Heart right ventricle (tissue), 16 donors: ENCODE results near the gene ART5. TPM values are rescaled to one million over a fixed set of nuclear protein-coding genes. Genes with fewer than 3 reads are reported as not detected.

Source experiments
- ATAC-seq, 8 donors: fragments of 200-7000 bp; cut with Tn5 transposase; one replicate each; pipeline ENCODE4 v1.9.1; 2020; ENCODE audit warnings: mild to moderate bottlenecking in 8 of 8, moderate library complexity in 8 of 8, moderate number of reproducible peaks in 1 of 8
- DNase-seq, 2 donors: peaks; one replicate each; pipeline ENCODE4 v3.0.0-alpha.2; 2020
- H3K27ac ChIP-seq, 10 donors: fragments of 200-600 bp; sonication (generic) in 2 of 10; one replicate each; pipeline versions ENCODE4 v1.5.0 to v1.8.0; 2020 to 2022; ENCODE audit warnings: mild to moderate bottlenecking in 3 of 10
- H3K27me3 ChIP-seq, 7 donors: fragments of 200-600 bp; one replicate each; pipeline ENCODE4 v1.8.0; 2021 to 2022; ENCODE audit warnings: mild to moderate bottlenecking in 2 of 7
- H3K36me3 ChIP-seq, 9 donors: fragments of 200-600 bp; sonication (generic) in 1 of 9; one replicate each; pipeline versions ENCODE4 v1.5.0 to v1.8.0; 2020 to 2022; ENCODE audit warnings: mild to moderate bottlenecking in 2 of 9
- H3K4me1 ChIP-seq, 9 donors: fragments of 200-600 bp; sonication (generic) in 1 of 9; one replicate each; pipeline versions ENCODE4 v1.5.0 to v1.8.0; 2020 to 2022; ENCODE audit warnings: mild to moderate bottlenecking in 4 of 9
- H3K4me3 ChIP-seq, 10 donors: fragments of 200-600 bp; sonication (generic) in 2 of 10; one replicate each; pipeline versions ENCODE4 v1.5.0 to v1.8.0; 2020 to 2022; ENCODE audit warnings: mild to moderate bottlenecking in 7 of 10, moderate library complexity in 2 of 10
- H3K9me3 ChIP-seq, 11 donors: fragments of 200-600 bp in 10 of 11; sonication (generic) in 2 of 11; one replicate each; pipeline versions ENCODE4 v1.5.0 to v1.8.0; 2013 to 2022; ENCODE audit warnings: mild to moderate bottlenecking in 2 of 11, control low read depth in 1 of 11, moderate library complexity in 1 of 11
- CTCF ChIP-seq, 9 donors: fragments of 200-600 bp; sonication (generic) in 2 of 9; IDR thresholded peaks; one replicate each; pipeline versions ENCODE4 v1.5.0 to v1.8.0; 2021 to 2022; ENCODE audit warnings: antibody characterized with exemption in 9 of 9, mild to moderate bottlenecking in 5 of 9, moderate library complexity in 1 of 9
- WGBS, 2 donors: extraction: QIAGEN DNeasy Blood & Tissue Kit; methylation state at CpG; one replicate each; pipeline ENCODE4 v1.1.7; 2013; ENCODE audit warnings: inconsistent platforms in 1 of 2; 5-methylcytosine and 5-hydroxymethylcytosine counted together
- intact Hi-C, 10 donors: fragments of 100-400 bp; cut with DNase I; formaldehyde crosslinking; loops; one replicate each; pipeline versions ENCODE4 v1.11.1 to v1.14.2; 2022
- polyA plus RNA-seq, 2 donors: library from polyadenylated mRNA; stranded (reverse); fragments of 200-250 nt; gene quantifications; one replicate each; pipeline ENCODE4 v1.2.3, GENCODE V29; 2013
- total RNA-seq, 10 donors: library from RNA; stranded (reverse); fragmentation: NEBNext Ultra II Directional in 3 of 10; extraction: Animal tissue kit (Norgen Biotek cat#: 25700) in 3 of 10; gene quantifications; one replicate each; pipeline versions ENCODE4 v1.2.1 to v1.2.4, GENCODE V29; 2021 to 2023
- donor health status: Arrhythmogenic right ventricular cardiomyopathy.
- donor health status: ischemic (EF 13 %, LVEDD 7.1; RV severe dilation, severe dysfunction).
- donor health status: healthy with polysubstance abuse.
- donor health status: DM: no; HTN: yes; CAD: no.
- donor health status: DM: no; HTN: no; CAD: no.
- donor health status: ischemic (EF 25% LVEDD 6.9; RV normal size, moderate dysfunction).
- donor health status: ischemic (EF 25% LVEDD 5.7; RV mildly dilated, moderate dysfunction).
- donor health status: healthy.
- donor health status: DM: yes; HTN: yes; CAD: no.
- donor health status: Ischemic cardiomyopathy.
- donor health status: ischemic (EF 35%, LVEDD 5.7; RV mildly dilated, moderate dysfunction).
- donor health status: nonischemic (EF 11% LVEDD 7.7; RV severe dilation, severe dysfunction).
- donor health status: DM: yes; HTN: yes; CAD: no.
- donor health status: PGD.
- donor health status: ischemic (EF 29% LVEDD 5.4; RV normal size, mild dysfunction).
- donor health status: nonischemic (EF 23%, LVEDD 6.1; RV moderate dilation, normal function).

Gene ART5
- total and polyA plus RNA-seq, 12 donors: 0.42 to 6.5 (median 1.5) TPM

GRCh38 chr11:3627291-3627690, 14.5 kb downstream of the ART5 start:
- Histone ChIP-seq H3K27ac (no peak overlapping the region), H3K9me3 (no peaks in the 10 kb centered on the region), H3K36me3 (no peaks in the 10 kb centered on the region), H3K4me1 (peaks cover 0 to 17% (median 4%) of the 10 kb centered on the region in 9 donors), H3K27me3 (no peaks in the 10 kb centered on the region), H3K4me3 (no peak overlapping the region)
- intact Hi-C loops: no loop called here
- DNase-seq (no peak), ATAC-seq (peak in 5 of 8 donors; percentile 12 to 70 (median 27))
- TF ChIP-seq CTCF (IDR thresholded peaks at IDR 0.05): no peak
- 92 to 96% methylated on average over 1 of the region's 1 CpG for WGBS, 2 donors

- Histone ChIP-seq H3K27ac (no peak overlapping the region), H3K27me3 (no peaks in the 10 kb centered on the region), H3K36me3 (no peaks in the 10 kb centered on the region), H3K9me3 (no peaks in the 10 kb centered on the region), H3K4me3 (peak overlapping the region in 3 of 10 donors; percentile 11 to 41 (median 13)), H3K4me1 (peaks cover 0 to 10% (median 0%) of the 10 kb centered on the region in 9 donors)
- ATAC-seq (peak in 6 of 8 donors; percentile 25 to 51 (median 46)), DNase-seq (peak; percentile 55 to 57)
- WGBS, 2 donors: 81 to 86% methylated on average over 23 of the region's 23 CpGs
- no peak for TF ChIP-seq CTCF (IDR thresholded peaks at IDR 0.05)
- intact Hi-C loops: no loop called here
These were observed 15.4 kb downstream of the ART5 start for GRCh38 chr11:3626250-3626960.

GRCh38 chr11:3623767-3624458, 17.9 kb downstream of the ART5 start:
- Histone ChIP-seq H3K9me3 (no peaks in the 10 kb centered on the region), H3K27ac (no peak overlapping the region), H3K27me3 (no peaks in the 10 kb centered on the region), H3K36me3 (no peaks in the 10 kb centered on the region), H3K4me1 (peaks cover 0 to 10% (median 0%) of the 10 kb centered on the region in 9 donors), H3K4me3 (no peak overlapping the region)
- intact Hi-C loops: no loop called here
- DNase-seq: no peak
- no peak for ATAC-seq
- 63 to 70% methylated on average over 8 of the region's 8 CpGs for WGBS, 2 donors
- TF ChIP-seq CTCF (IDR thresholded peaks at IDR 0.05): no peak

GRCh38 chr11:3623121-3623520, 18.7 kb downstream of the ART5 start:
- no peak for TF ChIP-seq CTCF (IDR thresholded peaks at IDR 0.05)
- Histone ChIP-seq H3K27ac (no peak overlapping the region), H3K4me3 (no peak overlapping the region), H3K9me3 (no peaks in the 10 kb centered on the region), H3K4me1 (peaks cover 0 to 10% (median 0%) of the 10 kb centered on the region in 9 donors), H3K27me3 (no peaks in the 10 kb centered on the region), H3K36me3 (no peaks in the 10 kb centered on the region)
- 93 to 99% methylated on average over 5 of the region's 5 CpGs for WGBS, 2 donors
- DNase-seq (no peak), ATAC-seq (no peak)
- intact Hi-C loops: no loop called here
